Fibroblast of skin of right biceps (primary cell): ENCODE measurements around the gene LDLRAD4.
A peak's percentile ranks its signal among the peaks of the same experiment; 100 is the strongest.

ENCODE experiments used
- DNase-seq: peaks from one replicate; pipeline ENCODE4 v3.0.0-alpha.2; 2013

LDLRAD4 gene

DNA sequence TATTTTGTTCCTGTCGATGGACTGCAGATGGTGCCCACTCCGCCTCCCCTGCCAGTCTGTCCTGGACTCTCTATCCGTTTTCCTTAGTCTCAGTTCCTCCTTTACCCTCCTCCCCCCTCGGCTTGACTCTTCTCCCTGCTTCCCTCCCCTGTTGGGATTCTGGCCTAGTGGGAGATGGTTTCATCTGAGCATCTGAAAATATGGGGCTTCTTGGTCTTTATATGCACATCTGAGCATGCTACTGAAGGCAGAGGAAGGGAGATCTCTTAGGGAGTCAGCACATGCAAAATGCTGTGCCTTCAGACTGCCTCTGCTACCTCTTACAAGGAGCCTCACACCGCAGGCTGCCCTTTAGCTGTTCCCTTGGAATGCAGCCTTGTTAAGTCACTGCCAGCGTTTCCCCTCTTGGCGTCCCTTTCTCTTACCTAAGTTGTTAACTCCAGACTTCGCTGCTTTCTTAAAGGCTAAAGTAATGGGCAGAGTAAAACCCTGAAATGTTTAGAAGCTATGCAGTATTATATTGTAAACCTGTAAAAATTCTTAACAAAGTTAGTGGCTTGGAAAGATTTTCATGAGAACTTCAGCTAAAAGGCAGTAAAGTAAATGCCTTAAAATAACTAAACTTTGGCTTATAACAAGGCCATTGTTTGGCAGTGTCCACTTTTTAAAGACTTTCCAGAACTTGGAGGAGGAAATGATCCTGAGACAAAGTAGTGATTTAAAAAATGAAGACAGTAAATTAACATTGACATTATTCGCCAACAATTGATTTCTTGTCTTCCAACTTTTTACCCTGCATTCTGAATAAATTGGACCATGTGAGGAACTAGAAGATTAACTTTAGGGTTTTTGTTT lies 49.8 kb downstream of the LDLRAD4 start:
- peak; percentile 41 for DNase-seq

- DNase-seq: no peak
Measured at GRCh38 chr18:13269013-13269280, 50.4 kb downstream of the LDLRAD4 start.

DNA sequence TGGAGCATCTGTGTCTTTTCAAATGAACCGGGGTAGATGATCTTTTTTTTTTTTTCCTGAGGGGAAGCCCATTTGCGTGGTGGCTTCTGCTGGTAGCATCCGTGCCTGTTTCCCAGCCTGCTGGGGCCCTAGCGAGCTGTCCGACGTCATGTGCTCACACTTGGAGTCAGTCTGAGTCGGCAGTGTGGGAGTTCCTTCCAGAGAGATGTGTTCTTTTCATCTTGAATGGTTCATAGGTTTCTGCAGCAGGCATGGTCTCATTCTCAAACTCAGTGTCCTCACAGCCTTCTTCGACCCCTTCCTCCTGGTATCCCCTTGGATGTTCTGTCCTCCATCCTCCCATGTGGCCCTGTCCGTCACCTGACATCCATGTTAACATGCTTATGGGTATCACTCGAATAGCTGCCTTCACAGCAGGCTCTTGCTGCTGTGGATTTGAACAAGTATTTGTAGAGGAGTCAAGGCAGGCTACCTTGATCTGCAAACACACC lies 51.0 kb downstream of the LDLRAD4 start:
- peak; percentile 14 for DNase-seq

GRCh38 chr18:13270279-13270855 lies 51.8 kb downstream of the LDLRAD4 start:
- no peak for DNase-seq

DNA sequence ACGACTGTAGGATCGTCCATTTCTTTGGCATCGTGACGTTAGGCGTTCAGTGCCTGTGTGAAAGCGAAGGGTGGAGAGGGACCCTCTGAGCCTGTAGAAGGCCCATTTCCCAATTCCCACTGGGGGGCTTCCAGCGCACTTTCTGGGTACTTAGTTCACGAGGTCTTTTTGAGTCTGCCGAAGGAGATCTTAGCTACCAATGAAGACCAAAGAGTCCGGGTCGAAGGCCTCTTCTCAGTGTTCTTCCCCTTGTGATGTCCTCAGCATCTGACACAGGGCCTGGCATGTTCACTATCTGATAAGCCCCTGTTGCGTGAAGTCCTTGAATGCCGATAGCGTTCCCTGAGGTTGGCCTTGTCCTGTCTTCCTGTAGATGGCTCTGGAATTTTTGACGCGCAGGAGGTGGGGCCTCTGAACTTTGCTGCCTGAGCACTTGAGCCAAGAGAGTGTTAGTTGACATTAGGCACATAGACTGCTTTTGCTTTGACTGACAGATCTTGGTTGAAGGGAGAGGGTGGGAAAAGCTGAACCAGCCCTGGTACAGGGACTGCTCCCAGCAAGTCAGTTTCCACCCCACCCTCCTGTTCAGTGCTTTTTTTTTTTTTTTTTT lies 52.8 kb downstream of the LDLRAD4 start:
- DNase-seq: no peak

DNA sequence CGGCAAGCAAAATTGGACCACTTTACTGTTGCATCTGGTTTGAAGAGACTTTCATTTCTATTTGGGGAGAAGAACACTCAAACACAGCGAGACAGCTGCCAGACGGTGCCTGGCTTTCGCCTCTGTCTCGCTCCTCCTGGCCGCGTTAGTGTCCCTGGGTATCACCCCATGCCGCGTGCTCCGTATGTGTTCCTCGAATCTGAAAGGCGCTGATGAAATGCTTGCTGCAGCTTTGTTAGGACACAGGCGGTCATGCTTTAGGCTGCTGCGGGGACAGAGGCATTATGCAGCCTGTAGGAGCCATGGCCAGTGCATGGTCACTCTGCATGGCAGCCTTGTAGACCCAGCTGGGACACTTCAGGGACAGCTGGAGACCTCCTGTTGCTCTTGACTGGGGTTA lies 53.9 kb downstream of the LDLRAD4 start:
- no peak for DNase-seq

GRCh38 chr18:13273800-13274199 lies 55.2 kb downstream of the LDLRAD4 start:
- no peak for DNase-seq

- no peak for DNase-seq
Measured at GRCh38 chr18:13275075-13275474, 56.5 kb downstream of the LDLRAD4 start.

GRCh38 chr18:13276530-13277520 lies 58.3 kb downstream of the LDLRAD4 start:
- no peak for DNase-seq

GRCh38 chr18:13278062-13278630 lies 59.6 kb downstream of the LDLRAD4 start:
- DNase-seq: no peak

- no peak for DNase-seq
Measured at GRCh38 chr18:13279181-13280069, 60.9 kb downstream of the LDLRAD4 start.

GRCh38 chr18:13280070-13280795 lies 61.7 kb downstream of the LDLRAD4 start:
- peak; percentile 61 for DNase-seq

- DNase-seq: no peak
Measured at GRCh38 chr18:13281406-13281805, 62.8 kb downstream of the LDLRAD4 start.

- DNase-seq: no peak
Measured at GRCh38 chr18:13283746-13284145, 65.2 kb downstream of the LDLRAD4 start.

DNA sequence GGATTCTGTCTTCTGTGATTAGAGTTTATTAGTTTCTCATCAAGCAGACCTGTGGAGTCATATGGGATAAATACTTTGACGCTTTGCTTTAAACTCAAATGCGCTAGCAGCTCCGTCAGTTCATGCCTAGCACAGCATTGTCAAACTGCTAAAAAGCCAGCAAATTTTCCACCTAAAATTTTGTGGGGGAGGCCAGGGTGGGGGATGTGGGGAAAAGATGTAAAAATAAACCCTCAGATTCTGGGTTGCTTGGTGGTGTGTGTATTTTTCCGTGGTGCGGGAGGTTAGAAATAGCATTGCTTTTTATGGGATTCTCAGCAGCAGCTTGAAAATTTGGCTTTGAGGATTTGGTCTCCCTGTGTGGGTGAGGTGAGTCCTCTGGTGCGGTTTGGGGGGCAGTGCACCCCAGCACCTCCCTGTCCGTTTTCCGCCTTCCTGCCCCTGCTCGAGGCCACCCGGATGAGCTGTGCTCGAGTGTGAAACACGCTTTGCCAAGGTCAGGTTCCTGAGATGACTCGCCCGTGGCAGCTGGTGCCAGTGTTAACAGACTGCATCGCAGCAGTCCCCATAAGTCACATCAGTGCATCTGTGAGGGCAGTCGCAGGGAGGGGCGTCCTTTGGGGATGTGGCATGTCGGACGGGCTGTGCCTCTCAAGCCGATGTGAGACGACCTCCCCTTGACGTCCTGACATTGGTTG lies 65.9 kb downstream of the LDLRAD4 start:
- DNase-seq: no peak

- DNase-seq: no peak
Measured at GRCh38 chr18:13285874-13286273, 67.3 kb downstream of the LDLRAD4 start.

DNA sequence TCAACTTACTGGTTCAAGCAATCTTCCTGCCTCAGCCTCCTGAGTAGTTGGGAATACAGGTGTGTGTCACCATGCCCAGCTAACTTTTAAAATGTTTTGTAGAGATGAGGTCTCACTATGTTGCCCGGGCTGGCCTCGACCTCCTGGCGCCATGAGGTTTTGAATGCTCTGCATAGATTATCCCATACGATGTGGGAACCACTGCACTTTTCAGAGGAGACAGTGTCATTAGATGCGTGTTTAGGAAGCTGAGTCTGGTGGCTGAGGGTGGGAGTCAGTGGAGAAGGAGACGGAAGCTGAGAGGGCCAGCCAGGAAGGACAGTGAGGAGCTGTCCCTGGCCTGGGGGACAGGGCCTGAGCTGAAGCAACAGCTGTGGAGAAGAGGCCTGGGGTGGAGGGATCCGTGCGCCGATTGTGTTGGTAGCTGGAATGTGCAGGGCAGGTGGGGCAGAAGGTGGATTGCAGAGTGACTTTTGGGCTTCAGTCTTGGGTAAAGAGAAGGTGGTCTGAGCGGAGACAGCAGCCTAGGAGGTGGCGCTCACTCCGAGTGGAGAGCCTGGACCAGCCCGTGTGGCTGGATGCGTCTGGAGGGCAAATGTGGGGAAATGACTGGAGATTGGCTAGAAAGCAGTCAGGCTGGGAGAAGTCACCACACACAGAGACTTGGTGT lies 68.0 kb downstream of the LDLRAD4 start:
- DNase-seq: no peak

GRCh38 chr18:13287372-13287771 lies 68.8 kb downstream of the LDLRAD4 start:
- DNase-seq: no peak

GRCh38 chr18:13288509-13289133 lies 70.1 kb downstream of the LDLRAD4 start:
- DNase-seq: no peak
